ENCODE results near the gene CFTR.

DNA sequence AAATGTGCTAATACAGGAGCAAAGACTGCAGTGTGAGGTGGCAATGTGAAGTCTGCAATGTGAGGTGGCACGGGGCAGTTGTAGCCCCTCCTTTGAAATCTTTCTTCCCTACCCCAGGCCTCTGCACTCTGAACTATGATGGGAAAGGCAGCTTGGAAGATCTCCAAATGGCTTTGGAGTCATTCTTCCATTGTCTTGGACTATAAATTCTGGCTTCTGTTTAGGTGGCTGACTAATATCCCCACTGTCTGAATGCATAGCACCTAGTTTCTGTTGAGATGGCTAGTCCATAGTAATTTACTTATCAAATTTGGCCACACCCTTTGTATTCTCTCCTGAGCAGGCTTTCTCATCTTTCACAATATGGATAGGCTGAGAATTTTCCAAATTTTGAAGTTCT is 175.0 kb downstream of the CFTR start:
- TF ChIP-seq, protein P1, sequence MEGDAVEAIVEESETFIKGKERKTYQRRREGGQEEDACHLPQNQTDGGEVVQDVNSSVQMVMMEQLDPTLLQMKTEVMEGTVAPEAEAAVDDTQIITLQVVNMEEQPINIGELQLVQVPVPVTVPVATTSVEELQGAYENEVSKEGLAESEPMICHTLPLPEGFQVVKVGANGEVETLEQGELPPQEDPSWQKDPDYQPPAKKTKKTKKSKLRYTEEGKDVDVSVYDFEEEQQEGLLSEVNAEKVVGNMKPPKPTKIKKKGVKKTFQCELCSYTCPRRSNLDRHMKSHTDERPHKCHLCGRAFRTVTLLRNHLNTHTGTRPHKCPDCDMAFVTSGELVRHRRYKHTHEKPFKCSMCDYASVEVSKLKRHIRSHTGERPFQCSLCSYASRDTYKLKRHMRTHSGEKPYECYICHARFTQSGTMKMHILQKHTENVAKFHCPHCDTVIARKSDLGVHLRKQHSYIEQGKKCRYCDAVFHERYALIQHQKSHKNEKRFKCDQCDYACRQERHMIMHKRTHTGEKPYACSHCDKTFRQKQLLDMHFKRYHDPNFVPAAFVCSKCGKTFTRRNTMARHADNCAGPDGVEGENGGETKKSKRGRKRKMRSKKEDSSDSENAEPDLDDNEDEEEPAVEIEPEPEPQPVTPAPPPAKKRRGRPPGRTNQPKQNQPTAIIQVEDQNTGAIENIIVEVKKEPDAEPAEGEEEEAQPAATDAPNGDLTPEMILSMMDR (IDR thresholded peaks at IDR 0.05): no peak
- TF ChIP-seq POLR2A (IDR thresholded peaks at IDR 0.05): no peak

Measured in body of pancreas (tissue), 4 donors.